GM12891 (cell line): ENCODE results near the gene ZBTB22. TPM values are rescaled to one million over a fixed set of nuclear protein-coding genes. Genes with fewer than 3 reads are reported as not detected.
"Not testable (repeated sequence)": the region's sequence is repeated elsewhere in the genome, so short reads cannot be mapped to it uniquely, and the experiment has no call there.

Experiments used
- DNase-seq: peaks from one replicate; pipeline ENCODE4 v3.0.0; 2011; ENCODE audit warnings: low spot score; ENCODE audit not compliant: insufficient read length
- FAIRE-seq: peaks from 2 replicates; lab custom pipeline; 2011; peaks lifted over from hg19 to GRCh38; lab: Jason Lieb, UNC
- PAX5 ChIP-seq: IDR thresholded peaks from 2 replicates; pipeline ENCODE4 v1.6.1; 2011; ENCODE audit warnings: low read length, moderate library complexity, mild to moderate bottlenecking; ENCODE audit not compliant: insufficient read depth, severe bottlenecking
- POLR2A ChIP-seq: IDR thresholded peaks from 2 replicates; pipeline ENCODE4 v1.6.1; 2011; ENCODE audit warnings: low read depth, low read length, control low read depth
- POLR2AphosphoS5 ChIP-seq: IDR thresholded peaks from 2 replicates; pipeline ENCODE4 v1.6.1; 2011; ENCODE audit warnings: low read depth, low read length, control low read depth
- POU2F2 ChIP-seq: IDR thresholded peaks from 2 replicates; pipeline ENCODE4 v1.6.1; 2011; ENCODE audit warnings: low read depth, mild to moderate bottlenecking, control low read depth, low read length, moderate library complexity
- SPI1 ChIP-seq: IDR thresholded peaks from 2 replicates; pipeline ENCODE4 v1.6.1; 2011; ENCODE audit warnings: low read depth, low read length, control low read depth
- TAF1 ChIP-seq: IDR thresholded peaks from 2 replicates; pipeline ENCODE4 v1.6.1; 2011; ENCODE audit warnings: low read depth, low read length, control low read depth
- polyA plus RNA-seq: library from polyadenylated mRNA; unstranded; fragments of >200 nt; gene quantifications from one replicate; pipeline ENCODE4 v1.2.1, GENCODE V29; 2012; ENCODE audit warnings: low read depth, missing spikeins, inconsistent platforms; ENCODE audit not compliant: missing spikeins

Gene ZBTB22
- 8.5 TPM for polyA plus RNA-seq

GRCh38 chr6:33317669-33318425 is at the start of gene ZBTB22:
Gene ZBTB22, minus strand, starts transcription at chr6:33317744. Its CDS starts 828 bp downstream, at chr6:33316916.
- peak; percentile 80 for FAIRE-seq
- TF ChIP-seq POLR2A = peak; percentile 44; the same call in 1 of the 2 replicates
- TF ChIP-seq TAF1 = no peak
- peak; percentile 73 for DNase-seq

GRCh38 chr6:33367009-33367714 is 49.6 kb upstream of the ZBTB22 start:
- DNase-seq (no peak), FAIRE-seq (no peak)
- TF ChIP-seq PAX5 = no peak
- no peak for TF ChIP-seq POLR2AphosphoS5

GRCh38 chr6:33365206-33365971 is 47.8 kb upstream of the ZBTB22 start:
- not testable (repeated sequence) for DNase-seq, FAIRE-seq

- DNase-seq, FAIRE-seq: not testable (repeated sequence)
Observed at GRCh38 chr6:33364475-33365205, 47.1 kb upstream of the ZBTB22 start.

- not testable (repeated sequence) for DNase-seq, FAIRE-seq
Observed at GRCh38 chr6:33363486-33363885, 45.9 kb upstream of the ZBTB22 start.

GRCh38 chr6:33359331-33359730 is 41.8 kb upstream of the ZBTB22 start:
- FAIRE-seq (no peak), DNase-seq (no peak)
- TF ChIP-seq SPI1 (no peak), TAF1 (no peak), POLR2A (no peak), POLR2AphosphoS5 (no peak), POU2F2 (no peak), PAX5 (no peak)

GRCh38 chr6:33357160-33357871 is 39.8 kb upstream of the ZBTB22 start:
- not testable (repeated sequence) for DNase-seq, FAIRE-seq

- DNase-seq (no peak), FAIRE-seq (no peak)
- no peak for TF ChIP-seq PAX5
- TF ChIP-seq SPI1 = no peak
- no peak for TF ChIP-seq POU2F2
- TF ChIP-seq POLR2A = no peak
- no peak for TF ChIP-seq TAF1
- TF ChIP-seq POLR2AphosphoS5 = no peak
Observed at GRCh38 chr6:33356295-33356694, 38.8 kb upstream of the ZBTB22 start.

GRCh38 chr6:33355860-33356259 is 38.3 kb upstream of the ZBTB22 start:
- FAIRE-seq, DNase-seq: not testable (repeated sequence)

GRCh38 chr6:33347816-33348215 is 30.3 kb upstream of the ZBTB22 start:
- no peak for DNase-seq
- FAIRE-seq = no peak

GRCh38 chr6:33346972-33347371 is 29.4 kb upstream of the ZBTB22 start:
- FAIRE-seq, DNase-seq: not testable (repeated sequence)

More at GRCh38 chr6:33347816-33348215, 30.3 kb upstream of the ZBTB22 start:
- no peak for TF ChIP-seq SPI1
- no peak for TF ChIP-seq POLR2A
- TF ChIP-seq TAF1 = no peak
- no peak for TF ChIP-seq PAX5
- TF ChIP-seq POLR2AphosphoS5 = no peak
- TF ChIP-seq POU2F2 = no peak
